ENCODE measurements around the gene PAPPA2. TPM values are rescaled to one million over a fixed set of nuclear protein-coding genes. Genes with fewer than 3 reads are reported as not detected.

The PAPPA2 gene
- total RNA-seq, 1 donor from 2014 or later = not detected

- no peak for ATAC-seq (ENCODE audit: low read depth)
These were observed 421.3 kb downstream of the PAPPA2 start for GRCh38 chr1:176884286-176884685.

GRCh38 chr1:176884911-176885310, 421.9 kb downstream of the PAPPA2 start:
- Mint-ChIP-seq H3K27ac (no peak overlapping the region), H3K4me3 (no peak overlapping the region), H3K27me3 (peaks cover 9% of the 10 kb centered on the region), H3K9me3 (no peaks in the 10 kb centered on the region), H3K4me1 (no peaks in the 10 kb centered on the region), H3K36me3 (ENCODE audit: low read depth) (no peaks in the 10 kb centered on the region)
- ATAC-seq (ENCODE audit: low read depth) (no peak), DNase-seq (no peak)
- CTCF ChIA-PET = no interaction called here
- intact Hi-C loops (cut with micrococcal nuclease) = loop anchor here (5.0 kb wide), 1 partner anchor 1858 kb away; no protein-coding TSS in a partner anchor
- TF ChIP-seq CTCF (IDR thresholded peaks at IDR 0.05) = no peak
- POLR2A ChIA-PET = no interaction called here

More at GRCh38 chr1:176884286-176884685, 421.3 kb downstream of the PAPPA2 start:
- no peak for DNase-seq
- peaks cover 5% of the 10 kb centered on the region for H3K27me3 Mint-ChIP-seq
- CTCF ChIA-PET = no interaction called here
- no peaks in the 10 kb centered on the region for H3K36me3 Mint-ChIP-seq (ENCODE audit: low read depth)
- intact Hi-C loops (cut with micrococcal nuclease) = loop anchor here (5.0 kb wide), 1 partner anchor 1857 kb away; no protein-coding TSS in a partner anchor
- POLR2A ChIA-PET = no interaction called here
- no peak overlapping the region for H3K27ac Mint-ChIP-seq
- no peak overlapping the region for H3K4me3 Mint-ChIP-seq
- no peak for TF ChIP-seq CTCF (IDR thresholded peaks at IDR 0.05)
- no peaks in the 10 kb centered on the region for H3K9me3 Mint-ChIP-seq
- H3K4me1 Mint-ChIP-seq = no peaks in the 10 kb centered on the region

GRCh38 chr1:176885341-176885740, 422.4 kb downstream of the PAPPA2 start:
- ChIA-PET CTCF (no interaction called here), POLR2A (no interaction called here)
- no peaks in the 10 kb centered on the region for H3K9me3 Mint-ChIP-seq
- no peaks in the 10 kb centered on the region for H3K4me1 Mint-ChIP-seq
- ATAC-seq (ENCODE audit: low read depth) (no peak), DNase-seq (no peak)
- no peak for TF ChIP-seq CTCF (IDR thresholded peaks at IDR 0.05)
- peaks cover 12% of the 10 kb centered on the region for H3K27me3 Mint-ChIP-seq
- no peak overlapping the region for H3K27ac Mint-ChIP-seq
- H3K4me3 Mint-ChIP-seq = no peak overlapping the region
- intact Hi-C loops (cut with micrococcal nuclease) = no loop called here
- no peaks in the 10 kb centered on the region for H3K36me3 Mint-ChIP-seq (ENCODE audit: low read depth)

- Mint-ChIP-seq H3K36me3 (ENCODE audit: low read depth) (no peaks in the 10 kb centered on the region), H3K27me3 (peaks cover 13% of the 10 kb centered on the region), H3K27ac (no peak overlapping the region), H3K4me1 (no peaks in the 10 kb centered on the region), H3K9me3 (no peaks in the 10 kb centered on the region), H3K4me3 (no peak overlapping the region)
- ATAC-seq (ENCODE audit: low read depth) (no peak), DNase-seq (no peak)
- ChIA-PET POLR2A (no interaction called here), CTCF (interaction anchor here (1.6 kb wide), 1 partner anchor 12 kb away, joined by 4 read pairs; no protein-coding TSS in a partner anchor)
- intact Hi-C loops (cut with micrococcal nuclease) = no loop called here
- no peak for TF ChIP-seq CTCF (IDR thresholded peaks at IDR 0.05)
These were observed 422.8 kb downstream of the PAPPA2 start for GRCh38 chr1:176885751-176886150.

- no peaks in the 10 kb centered on the region for H3K9me3 Mint-ChIP-seq
- no peak for DNase-seq
- TF ChIP-seq CTCF (IDR thresholded peaks at IDR 0.05) = no peak
- H3K4me3 Mint-ChIP-seq = no peak overlapping the region
- no peaks in the 10 kb centered on the region for H3K4me1 Mint-ChIP-seq
- intact Hi-C loops (cut with micrococcal nuclease) = no loop called here
- H3K36me3 Mint-ChIP-seq (ENCODE audit: low read depth) = no peaks in the 10 kb centered on the region
- no peak overlapping the region for H3K27ac Mint-ChIP-seq
- peaks cover 13% of the 10 kb centered on the region for H3K27me3 Mint-ChIP-seq
- ChIA-PET POLR2A (no interaction called here), CTCF (no interaction called here)
- ATAC-seq (ENCODE audit: low read depth) = no peak
These were observed 425.6 kb downstream of the PAPPA2 start for GRCh38 chr1:176888471-176889032.
